Bronchial epithelial cell (primary cell): Measurements from ENCODE around the gene USP20. TPM values are rescaled to one million over a fixed set of nuclear protein-coding genes. Genes with fewer than 3 reads are reported as not detected.

Experiments
- DNase-seq: peaks from one replicate; pipeline ENCODE4 v3.0.0-alpha.2; 2010; ENCODE audit warnings: low read depth
- FAIRE-seq: peaks from 2 replicates; lab custom pipeline; 2011; peaks lifted over from hg19 to GRCh38; lab: Jason Lieb, UNC
- H3K27me3 ChIP-seq: 2 replicates; pipeline ENCODE4 v1.5.1; 2011; ENCODE audit warnings: low read length; ENCODE audit not compliant: control insufficient read depth, insufficient read depth
- H3K36me3 ChIP-seq: 2 replicates; pipeline ENCODE4 v1.5.1; 2011; ENCODE audit warnings: low read length; ENCODE audit not compliant: control insufficient read depth, insufficient read depth
- H3K4me3 ChIP-seq: 2 replicates; pipeline ENCODE4 v1.5.1; 2011; ENCODE audit warnings: mild to moderate bottlenecking, low read depth, low read length, control low read depth
- CTCF ChIP-seq: IDR thresholded peaks from 2 replicates; pipeline ENCODE4 v1.5.1; 2011; ENCODE audit warnings: mild to moderate bottlenecking, moderate library complexity, low read length, control low read depth, inconsistent platforms; ENCODE audit not compliant: insufficient read depth, severe bottlenecking
- total RNA-seq: library from RNA; depleted of rRNA; stranded (reverse); fragments of >200 nt; gene quantifications from 2 replicates; pipeline ENCODE4 v1.2.1, GENCODE V29; 2014

The USP20 gene
- total RNA-seq, 1 donor from 2014 or later = 5.5 TPM

DNA sequence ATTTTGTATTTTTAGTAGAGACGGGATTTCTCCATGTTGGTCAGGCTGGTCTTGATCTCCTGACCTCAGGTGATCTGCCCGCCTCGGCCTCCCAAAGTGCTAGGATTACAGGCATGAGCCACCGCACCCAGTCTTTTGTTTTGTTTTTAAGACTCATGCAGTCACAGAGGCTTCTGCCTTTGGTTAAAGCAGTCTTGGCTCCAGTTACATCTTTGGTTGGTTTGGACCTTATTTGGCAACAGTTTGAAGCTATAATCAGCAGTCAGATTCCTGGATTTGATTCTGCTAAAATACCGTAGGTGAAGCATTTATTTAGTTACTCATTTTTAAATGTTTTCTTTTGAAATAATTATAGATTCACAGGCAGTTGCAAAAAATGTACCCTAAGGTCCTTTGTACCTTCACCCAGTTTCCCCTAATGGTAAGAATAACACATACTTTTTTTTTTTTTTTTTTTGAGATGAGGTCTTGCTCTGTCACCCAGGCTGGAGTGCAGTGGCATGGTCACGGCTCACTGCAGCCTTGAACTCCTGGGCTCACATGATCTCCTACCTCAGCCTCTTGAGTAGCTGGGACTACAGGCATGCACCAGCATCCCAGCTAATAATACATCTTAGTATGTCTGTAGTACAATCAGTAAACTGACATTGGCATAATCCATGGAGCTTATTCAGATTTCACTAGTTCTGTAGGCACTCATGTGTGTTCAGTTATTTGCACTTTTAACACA is 15.7 kb downstream of the USP20 start:
- Histone ChIP-seq H3K36me3 (peaks cover 21% of the 10 kb centered on the region), H3K4me3 (no peak overlapping the region), H3K27me3 (no peaks in the 10 kb centered on the region)
- TF ChIP-seq CTCF = no peak
- no peak for FAIRE-seq
- DNase-seq = no peak

GRCh38 chr9:129851821-129852220 is 16.6 kb downstream of the USP20 start:
- no peak for TF ChIP-seq CTCF
- Histone ChIP-seq H3K36me3 (peaks cover 21% of the 10 kb centered on the region), H3K4me3 (no peak overlapping the region), H3K27me3 (no peaks in the 10 kb centered on the region)
- FAIRE-seq (no peak), DNase-seq (no peak)

DNA sequence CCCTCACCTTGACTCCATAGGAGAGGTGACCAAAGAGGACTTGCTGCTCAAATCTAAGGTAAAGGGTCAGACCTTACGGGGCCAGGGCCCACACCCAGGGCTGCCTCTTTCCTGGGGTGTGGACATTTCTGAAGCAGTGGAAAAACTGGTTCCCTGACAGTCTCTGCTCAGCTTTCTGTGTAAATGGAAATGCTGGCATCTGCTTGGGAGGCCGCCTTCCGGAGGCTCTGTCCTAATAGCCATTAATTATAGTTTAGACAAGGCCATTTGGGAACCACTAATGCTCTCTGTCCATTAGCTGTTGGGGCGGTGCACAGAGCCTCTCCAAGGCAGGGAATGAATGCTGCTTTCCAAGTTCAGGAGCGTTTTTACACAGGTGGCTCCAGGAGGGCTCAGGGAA is 17.3 kb downstream of the USP20 start:
- no peak for TF ChIP-seq CTCF
- no peak for FAIRE-seq

GRCh38 chr9:129853614-129854013 is 18.4 kb downstream of the USP20 start:
- Histone ChIP-seq H3K4me3 (no peak overlapping the region), H3K27me3 (no peaks in the 10 kb centered on the region), H3K36me3 (peaks cover 30% of the 10 kb centered on the region)
- DNase-seq (no peak), FAIRE-seq (no peak)
- no peak for TF ChIP-seq CTCF

More for the DNA sequence above, 17.3 kb downstream of the USP20 start:
- peaks cover 26% of the 10 kb centered on the region for H3K36me3 ChIP-seq
- no peak overlapping the region for H3K4me3 ChIP-seq
- no peaks in the 10 kb centered on the region for H3K27me3 ChIP-seq
- DNase-seq = no peak

DNA sequence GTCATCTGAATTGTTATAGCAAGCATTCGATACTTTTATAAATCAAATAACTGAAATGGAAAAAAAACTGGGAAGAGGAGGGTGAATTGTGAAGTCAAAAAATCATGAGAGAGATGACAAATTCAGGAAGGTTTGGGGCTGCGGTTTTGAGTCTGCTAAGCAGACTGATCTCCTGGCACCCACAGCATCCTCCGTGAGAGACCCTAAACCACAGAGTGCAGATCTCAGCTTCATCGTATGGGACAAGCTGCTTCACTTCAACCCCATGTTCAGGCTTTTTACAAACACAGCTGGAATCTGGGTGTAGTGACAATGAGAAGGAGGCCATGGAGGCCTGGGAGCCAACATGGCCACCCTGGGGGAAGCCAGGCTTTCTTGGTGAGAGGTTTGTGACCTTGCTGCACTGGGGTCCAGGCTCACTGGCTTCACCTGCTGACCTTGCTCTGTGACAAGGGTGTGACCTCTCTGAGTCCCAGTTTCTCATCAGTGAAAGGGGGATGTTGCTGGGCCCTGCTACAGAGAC is 19.4 kb downstream of the USP20 start:
- no peak for TF ChIP-seq CTCF
- no peak overlapping the region for H3K4me3 ChIP-seq
- H3K27me3 ChIP-seq = no peaks in the 10 kb centered on the region
- peaks cover 30% of the 10 kb centered on the region for H3K36me3 ChIP-seq
- FAIRE-seq (no peak), DNase-seq (no peak)
